ENCODE data around the gene DDX23.

Gene DDX23

GRCh38 chr12:48823281-48823680 lies 28.7 kb downstream of the DDX23 start:
- DNase-seq (ENCODE audit: low read depth in 2 of 2): no peak

GRCh38 chr12:48822711-48823110 lies 29.3 kb downstream of the DDX23 start:
- no peak for DNase-seq (ENCODE audit: low read depth in 2 of 2)

DNA sequence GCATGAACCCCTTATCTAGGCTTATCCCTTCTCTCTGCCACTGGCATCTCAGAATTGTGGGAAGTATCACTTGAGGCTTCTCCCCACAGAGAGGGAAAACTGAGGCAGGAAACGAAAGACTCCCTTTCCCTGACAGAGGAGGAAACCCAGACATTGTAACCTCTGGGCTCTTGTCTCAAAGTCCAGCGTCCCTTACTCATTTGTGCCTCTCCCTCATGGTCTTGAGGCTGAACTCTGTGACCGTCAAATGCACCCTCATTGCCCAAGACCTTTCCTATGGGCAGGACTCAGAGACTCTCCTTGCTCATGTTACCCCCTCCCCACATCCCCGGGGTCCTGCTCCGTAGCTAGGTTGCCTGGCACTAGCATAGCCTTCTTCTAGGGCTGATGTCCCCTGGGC lies 29.8 kb downstream of the DDX23 start:
- no peak for DNase-seq (ENCODE audit: low read depth in 2 of 2)

GRCh38 chr12:48819986-48820725 lies 31.8 kb downstream of the DDX23 start:
- no peak for DNase-seq (ENCODE audit: low read depth in 2 of 2)

DNA sequence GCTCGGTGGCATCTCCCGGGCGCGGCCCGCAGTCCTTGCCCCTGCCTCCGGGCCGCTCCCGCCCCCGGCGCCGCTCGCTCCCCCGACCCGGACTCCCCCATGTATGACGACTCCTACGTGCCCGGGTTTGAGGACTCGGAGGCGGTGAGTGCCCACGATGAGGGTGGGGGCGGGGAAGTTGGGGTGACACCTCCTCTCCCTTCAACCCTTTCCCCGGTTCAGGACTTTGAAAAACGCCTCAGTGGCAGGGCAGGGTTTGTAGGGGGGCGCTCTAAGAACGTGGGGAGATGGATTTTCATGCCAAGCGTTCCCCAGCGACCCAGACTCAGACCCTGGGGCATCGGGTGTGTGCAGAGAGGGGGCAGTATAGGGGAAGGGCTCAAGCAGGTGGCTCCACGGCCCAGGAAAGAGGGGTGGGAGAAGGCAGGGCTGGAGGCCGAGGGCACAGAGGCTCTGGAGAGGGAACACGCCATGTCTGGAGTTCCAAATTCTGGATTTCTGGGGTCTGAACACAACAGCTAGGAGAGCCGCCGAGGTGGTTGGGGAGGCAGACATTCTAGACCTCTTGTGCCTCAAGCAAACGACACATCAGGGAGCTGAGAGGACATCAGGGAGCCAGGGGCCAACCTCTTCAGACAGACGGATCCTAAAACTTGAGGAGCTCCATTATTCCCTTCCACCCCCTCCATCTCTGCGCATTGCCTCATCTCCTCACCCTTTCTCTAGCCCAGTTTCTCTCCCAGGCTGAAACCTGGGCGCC lies 33.0 kb downstream of the DDX23 start:
- DNase-seq (ENCODE audit: low read depth in 2 of 2): no peak

GRCh38 chr12:48817873-48818830 lies 33.8 kb downstream of the DDX23 start, which contains the start of gene CACNB3:
TSS of gene CACNB3 (plus strand) at chr12:48818496. CDS start at chr12:48818930, 434 bp downstream.
- DNase-seq (ENCODE audit: low read depth in 2 of 2): no peak

DNA sequence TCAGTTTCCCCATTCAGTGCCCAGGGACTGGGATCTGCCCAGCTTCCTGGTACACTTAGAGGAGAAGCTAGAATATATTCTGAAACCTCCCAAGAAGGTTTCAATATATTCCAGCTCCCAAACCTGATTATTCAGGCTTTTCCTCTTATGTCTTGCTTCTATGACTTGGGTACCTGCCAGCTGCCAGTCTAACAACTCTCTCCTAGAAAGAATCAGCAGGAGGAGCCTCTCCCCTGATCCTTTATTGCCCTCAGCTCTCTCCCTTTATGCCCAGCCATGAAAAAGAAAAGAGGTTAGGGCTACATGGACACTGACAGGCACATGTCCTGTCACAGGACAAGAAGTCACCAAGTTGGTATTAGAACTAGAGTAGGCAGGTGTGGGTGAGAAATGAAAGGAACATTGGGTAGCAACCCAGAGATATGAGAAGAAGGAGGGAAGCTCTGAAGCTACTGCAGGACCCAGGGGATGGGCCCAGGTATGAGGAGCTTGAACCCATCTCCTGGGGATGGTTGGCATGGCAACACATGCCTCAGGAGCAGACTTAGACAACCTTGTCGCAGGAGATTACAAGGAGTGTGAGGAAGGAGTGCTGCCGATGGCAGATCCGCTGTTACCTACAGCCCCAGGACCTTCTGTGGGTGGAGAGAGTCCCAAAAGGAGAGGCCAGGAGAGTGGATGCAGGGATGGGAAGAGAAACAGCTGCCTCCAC lies 35.7 kb downstream of the DDX23 start:
- no peak for DNase-seq (ENCODE audit: low read depth in 2 of 2)

DNA sequence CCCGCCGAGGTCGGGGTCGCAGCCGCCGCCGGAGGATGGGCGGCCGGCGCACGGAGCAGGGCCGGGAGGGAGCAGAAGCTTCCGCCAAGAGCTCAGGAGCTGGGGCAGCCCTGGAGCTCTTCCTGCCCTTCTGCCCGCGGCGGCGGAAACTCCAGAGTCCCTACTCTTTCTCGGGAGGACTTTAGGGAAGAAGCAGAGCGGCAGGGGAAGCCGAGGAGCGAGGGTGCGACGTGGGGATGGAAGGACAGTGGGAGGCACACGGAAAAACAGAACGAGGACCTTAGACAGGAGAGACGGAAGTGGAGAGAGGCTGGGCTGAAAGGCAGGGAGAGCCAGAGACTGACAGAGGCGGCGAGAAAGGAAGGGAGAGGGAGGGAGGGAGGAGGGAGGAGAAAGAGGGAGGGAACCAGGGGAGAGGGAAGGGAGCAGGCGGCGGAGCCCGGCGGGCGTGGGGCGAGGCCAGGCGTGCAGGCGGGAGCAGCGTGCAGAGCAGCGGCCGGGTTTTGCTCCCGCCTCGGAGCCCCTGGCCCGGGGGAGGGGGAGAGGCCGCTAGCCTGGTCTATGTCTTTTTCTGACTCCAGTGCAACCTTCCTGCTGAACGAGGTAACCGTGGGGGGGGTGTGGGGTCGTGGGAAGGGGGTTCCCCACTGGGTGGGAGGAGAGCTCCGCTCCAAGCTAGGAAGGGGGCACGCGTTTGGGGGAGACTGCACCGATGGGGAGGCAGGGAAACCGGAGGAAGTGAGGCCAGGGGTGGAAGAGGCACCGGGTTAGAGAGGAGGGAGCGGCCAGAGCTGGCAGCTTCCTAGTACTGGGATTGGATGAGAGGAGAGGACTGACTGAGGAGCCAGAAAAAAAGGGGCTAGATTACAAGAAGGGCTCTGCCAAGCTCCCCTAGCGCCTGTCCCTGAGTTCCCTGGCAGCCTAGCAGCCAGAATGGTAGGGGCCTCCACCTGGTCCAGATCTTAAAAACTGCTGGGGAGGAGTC lies 36.5 kb downstream of the DDX23 start:
- DNase-seq (ENCODE audit: low read depth in 2 of 2): peak; percentile 56 to 63

DNA sequence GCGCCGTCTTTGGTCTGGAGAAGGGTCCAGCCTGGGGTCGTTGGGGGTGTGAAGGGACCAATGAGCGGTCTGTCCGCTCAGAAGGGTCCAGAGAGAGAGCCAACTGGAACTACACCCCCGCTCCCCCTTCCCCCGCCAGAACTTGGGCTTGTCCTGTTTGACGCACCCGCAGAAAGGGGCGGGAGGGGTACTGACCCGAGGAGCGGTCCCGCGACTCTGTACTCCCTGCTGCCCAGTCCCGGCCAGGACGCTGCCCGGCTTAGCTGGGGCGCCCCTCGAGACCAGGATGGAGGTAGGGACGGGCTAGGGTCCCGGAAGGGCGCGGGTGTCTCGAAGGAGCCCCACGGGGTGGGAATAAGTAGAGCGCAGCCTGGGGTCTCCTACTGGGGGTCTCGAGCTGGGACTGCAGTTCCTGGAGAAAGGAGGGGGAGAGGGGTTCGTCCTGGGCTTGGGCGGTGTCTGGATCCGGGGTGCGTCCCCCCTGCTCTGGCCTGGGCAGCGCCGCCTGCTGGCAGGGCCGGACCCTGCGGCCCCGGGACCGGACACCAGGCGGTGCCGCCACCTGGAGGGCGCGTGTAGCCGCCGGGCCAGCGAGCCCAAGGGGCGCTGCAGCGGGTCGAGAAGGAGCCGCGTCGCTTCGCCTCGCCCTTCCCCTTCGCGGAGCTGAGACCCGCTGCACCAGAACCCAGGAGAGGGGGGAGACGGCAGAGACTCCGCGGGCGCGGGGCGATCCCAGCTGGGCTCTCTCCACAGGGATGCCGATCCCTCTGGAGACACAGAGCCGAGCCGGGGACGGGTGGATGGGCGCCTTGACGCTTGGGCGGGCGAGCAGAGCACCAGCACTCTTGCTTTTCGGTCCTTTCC lies 37.5 kb downstream of the DDX23 start:
- peak; percentile 46 to 50 for DNase-seq (ENCODE audit: low read depth in 2 of 2)

GRCh38 chr12:48813465-48814261 lies 38.3 kb downstream of the DDX23 start:
- DNase-seq (ENCODE audit: low read depth in 2 of 2): no peak

- no peak for DNase-seq (ENCODE audit: low read depth in 2 of 2)
Measured at GRCh38 chr12:48812389-48812788, 39.6 kb downstream of the DDX23 start.

DNA sequence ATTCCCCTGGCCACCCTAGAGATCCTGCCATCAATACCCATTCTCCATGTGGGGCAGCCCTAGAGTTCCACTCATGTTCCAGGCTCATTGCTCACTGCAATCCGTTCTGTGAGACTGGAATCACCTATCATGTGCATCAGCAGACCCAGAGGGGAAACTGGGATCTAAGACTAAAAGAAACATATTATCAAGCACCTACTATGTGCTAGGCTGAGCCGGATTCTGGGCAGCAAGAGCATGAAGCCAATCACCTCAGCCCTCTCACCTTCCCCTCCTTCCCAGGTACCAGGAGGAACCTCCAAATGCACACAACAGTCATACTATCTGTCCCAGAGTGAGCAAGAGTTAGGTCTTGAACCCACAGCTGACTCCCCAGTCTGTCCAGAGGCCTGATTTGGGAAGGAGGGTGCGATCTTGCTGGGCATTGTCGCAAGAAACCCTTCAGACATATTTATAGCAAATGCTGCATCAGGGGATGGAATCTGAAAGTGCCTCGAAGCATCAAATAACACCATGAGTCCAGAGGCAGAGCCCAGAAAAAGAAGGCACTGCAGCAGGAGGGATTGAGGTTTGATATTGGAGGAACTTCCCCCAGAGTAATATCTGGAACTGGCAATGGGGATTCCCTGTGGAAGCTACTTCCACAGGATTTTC lies 40.4 kb downstream of the DDX23 start:
- DNase-seq (ENCODE audit: low read depth in 2 of 2): no peak

DNA sequence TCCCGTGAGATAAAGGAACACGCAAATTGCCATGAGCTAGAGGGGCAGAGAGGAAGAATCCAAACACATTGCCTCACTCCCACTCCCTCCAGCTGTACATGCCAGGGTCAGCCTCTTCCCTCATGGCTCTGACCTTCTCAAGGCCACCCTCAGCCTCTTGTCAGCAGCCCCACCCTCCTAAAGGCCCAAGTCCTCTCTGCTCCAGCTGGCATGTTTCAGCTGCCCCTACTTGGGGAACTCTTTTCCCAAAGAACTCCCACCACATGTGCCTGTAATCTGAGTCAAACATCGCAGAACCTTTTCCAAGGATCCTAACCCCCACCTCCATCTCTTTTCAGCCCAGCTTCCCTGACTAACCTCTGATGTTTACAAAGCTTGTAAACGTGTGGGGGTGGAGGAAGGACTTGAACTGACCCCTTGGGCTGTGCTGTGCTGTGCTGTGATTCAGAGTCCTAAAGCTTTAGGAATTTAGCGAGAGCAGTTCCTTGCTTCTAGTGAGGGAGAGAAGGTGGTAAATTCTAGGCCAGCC lies 41.0 kb downstream of the DDX23 start:
- DNase-seq (ENCODE audit: low read depth in 2 of 2): peak; percentile 67 to 69

GRCh38 chr12:48807981-48808380 lies 44.0 kb downstream of the DDX23 start:
- DNase-seq (ENCODE audit: low read depth in 2 of 2): no peak

DNA sequence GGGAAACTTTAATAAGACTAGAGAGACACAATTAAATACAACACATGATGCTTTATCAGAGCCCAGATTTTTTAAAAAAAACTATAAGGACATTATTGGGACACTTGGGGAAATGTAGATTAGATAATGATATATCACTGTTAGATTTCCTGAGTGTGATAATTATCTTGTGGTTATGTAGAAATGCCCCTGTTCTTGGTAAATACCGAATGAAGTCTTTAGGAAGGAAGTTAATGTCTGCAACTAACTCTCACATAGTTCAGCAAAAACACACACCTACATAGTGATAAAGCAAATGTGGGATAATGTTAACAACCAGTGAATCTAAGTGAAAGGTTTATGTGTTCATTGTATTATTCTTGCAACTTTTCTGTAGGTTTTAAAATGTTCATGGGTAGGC lies 48.3 kb downstream of the DDX23 start:
- DNase-seq (ENCODE audit: low read depth in 2 of 2): no peak

DNA sequence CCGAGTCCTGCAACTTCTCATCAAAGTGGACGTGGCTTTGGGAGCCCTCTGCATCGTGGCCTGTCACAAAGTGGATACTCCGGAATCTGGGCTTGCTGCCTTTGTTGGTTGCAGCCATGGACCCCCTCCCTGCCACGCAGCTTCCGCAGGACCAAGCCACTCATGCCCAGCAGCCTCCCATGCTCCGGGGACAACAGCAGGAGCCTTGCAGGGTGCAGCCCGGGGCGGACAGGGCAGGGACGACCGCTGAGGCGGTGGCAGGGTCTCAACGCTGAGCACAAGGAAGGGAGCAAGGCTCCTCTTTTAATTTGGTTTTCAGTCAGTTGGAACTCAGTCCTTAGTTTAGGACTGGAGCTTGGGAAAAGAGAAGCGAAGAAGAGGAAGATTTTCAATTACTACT lies 51.0 kb downstream of the DDX23 start:
- no peak for DNase-seq (ENCODE audit: low read depth in 2 of 2)

DNA sequence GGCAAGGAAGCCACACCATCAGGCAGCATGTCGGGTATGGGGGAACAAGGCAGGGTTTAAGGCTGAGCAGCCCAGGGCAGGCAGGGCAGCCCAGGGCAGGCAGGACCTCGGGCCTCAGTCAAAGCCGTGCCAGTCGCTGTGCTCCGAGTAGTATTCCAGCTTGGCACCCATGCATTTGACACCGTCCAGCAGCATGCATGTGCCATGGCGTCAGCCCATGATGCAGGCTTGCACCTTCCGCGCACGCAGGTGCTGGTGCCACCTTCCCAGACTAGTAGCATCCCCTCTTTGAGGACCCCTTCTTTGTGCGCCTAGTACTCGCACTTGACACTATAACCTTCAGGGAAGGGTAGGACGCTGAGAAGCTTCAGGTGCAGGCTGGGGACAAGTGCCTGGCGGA lies 51.5 kb downstream of the DDX23 start:
- no peak for DNase-seq (ENCODE audit: low read depth in 2 of 2)

- no peak for DNase-seq (ENCODE audit: low read depth in 2 of 2)
Measured at GRCh38 chr12:48796976-48797375, 55.0 kb downstream of the DDX23 start.

All from fibroblast of skin of left quadriceps (primary cell).